HG03442 (cell line): ENCODE measurements around the gene SIPA1.
"Not testable (repeated sequence)": the region's sequence is repeated elsewhere in the genome, so short reads cannot be mapped to it uniquely, and the experiment has no call there.

Experiments used
- ATAC-seq: cut with Tn5 transposase; IDR thresholded peaks from one replicate; pipeline ENCODE4 v1.9.1; 2021; ENCODE audit warnings: mild to moderate bottlenecking, moderate library complexity; ENCODE audit not compliant: unreplicated experiment

Gene SIPA1

DNA sequence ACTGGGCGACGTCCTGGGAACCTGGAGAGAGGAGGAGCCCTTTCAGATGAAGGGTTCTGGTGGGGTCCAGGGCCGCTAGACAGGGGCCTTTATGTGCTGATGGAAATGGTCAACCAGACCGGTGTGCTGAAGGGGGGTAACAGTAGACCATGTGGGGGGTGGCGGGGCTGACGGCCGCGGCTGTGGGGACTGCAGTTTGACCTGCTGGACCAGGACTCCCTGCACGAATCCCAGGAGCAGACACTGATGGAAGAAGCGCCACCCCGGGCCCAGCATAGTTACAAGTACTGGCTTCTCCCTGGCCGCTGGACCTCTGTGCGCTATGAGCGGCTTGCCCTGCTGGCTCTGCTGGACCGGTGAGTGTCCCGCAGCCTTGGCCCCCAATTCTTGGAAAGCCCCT is 15.9 kb upstream of the SIPA1 start:
- ATAC-seq, result no peak

DNA sequence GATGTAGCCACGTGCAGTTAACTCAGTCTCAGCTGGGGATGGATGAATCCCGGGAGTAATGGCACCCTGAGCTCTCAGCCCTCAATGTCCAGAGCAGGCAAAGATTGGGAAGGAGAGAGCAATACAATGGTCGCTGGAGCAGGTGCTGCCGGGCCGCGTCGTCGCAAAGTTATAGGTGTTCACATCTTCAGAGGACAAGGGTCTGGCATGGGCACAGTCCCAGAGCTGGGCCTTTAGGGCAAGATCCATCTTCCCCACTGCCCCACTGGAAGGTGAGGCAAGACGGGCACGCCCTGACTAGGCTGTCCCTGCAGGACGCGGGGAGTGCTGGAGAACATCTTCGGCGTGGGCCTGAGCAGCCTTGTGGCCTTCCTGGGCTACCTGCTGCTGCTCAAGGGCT is 14.7 kb upstream of the SIPA1 start:
- ATAC-seq, result no peak

DNA sequence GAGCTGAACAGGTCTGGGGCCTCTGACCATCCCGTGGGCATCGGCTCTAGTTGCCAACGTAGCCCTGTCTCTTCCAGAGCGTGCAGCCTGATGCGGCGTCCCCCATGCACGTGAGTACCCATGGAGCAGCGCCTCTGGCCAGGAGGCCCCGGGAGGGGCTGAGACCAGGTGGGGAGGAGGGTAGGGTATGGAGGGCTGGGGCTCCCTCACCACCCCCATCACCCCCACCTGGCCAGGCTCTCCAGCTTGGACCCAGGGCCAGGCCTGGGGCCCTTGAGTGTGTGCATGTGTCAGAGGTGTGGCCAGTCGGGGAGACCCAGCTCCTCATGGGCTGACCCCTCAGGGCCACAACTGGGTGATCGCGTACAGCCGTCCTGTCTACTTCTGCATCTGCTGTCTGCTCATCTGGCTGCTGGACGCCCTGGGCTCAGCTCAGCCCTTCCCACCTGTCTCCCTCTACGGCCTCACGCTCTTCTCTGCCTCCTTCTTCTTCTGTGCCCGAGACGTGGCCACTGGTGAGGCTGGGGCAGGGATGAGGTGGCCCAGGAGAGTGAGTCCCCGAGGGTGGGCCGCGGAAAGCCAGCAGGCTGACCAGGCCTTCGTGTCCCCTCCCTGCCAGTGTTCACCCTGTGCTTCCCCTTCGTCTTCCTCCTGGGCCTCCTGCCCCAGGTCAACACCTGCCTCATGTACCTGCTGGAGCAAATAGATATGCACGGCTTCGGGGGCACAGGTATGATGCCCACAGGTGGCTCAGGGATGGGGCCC is 13.9 kb upstream of the SIPA1 start:
- ATAC-seq, result no peak

GRCh38 chr11:65624931-65625627 is 12.8 kb upstream of the SIPA1 start:
- ATAC-seq, result no peak

DNA sequence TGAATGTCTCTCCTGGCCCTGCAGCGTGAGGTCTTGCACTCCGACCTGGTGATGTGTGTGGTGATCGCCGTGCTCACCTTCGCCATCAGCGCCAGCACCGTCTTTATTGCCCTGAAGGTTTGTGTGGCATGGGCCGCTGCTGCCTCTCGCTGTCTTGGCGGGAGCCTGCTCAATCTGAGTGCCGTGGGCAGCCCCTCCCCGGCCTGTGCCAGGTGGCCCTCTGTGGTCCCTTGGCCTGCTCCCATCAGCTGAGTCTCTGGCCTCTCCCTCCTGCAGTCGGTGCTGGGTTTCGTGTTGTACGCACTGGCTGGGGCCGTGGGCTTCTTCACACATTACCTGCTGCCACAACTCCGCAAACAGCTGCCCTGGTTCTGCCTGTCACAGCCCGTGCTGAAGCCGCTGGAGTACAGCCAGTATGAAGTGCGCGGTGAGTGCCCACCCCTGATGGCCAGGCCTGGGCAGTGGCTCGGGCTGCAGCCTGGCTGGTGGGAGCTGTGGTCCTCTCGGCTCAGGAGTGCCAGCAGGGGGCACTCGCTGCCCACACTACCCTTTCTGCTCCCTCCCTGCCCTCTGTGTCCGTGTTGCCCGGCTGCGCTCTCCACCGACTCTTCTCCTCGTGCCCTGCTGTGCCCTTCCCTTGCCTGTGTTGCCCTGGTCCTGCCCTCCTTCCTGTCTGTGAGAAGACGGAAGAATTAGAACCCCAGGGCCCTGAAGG is 12.1 kb upstream of the SIPA1 start:
- no peak for ATAC-seq

DNA sequence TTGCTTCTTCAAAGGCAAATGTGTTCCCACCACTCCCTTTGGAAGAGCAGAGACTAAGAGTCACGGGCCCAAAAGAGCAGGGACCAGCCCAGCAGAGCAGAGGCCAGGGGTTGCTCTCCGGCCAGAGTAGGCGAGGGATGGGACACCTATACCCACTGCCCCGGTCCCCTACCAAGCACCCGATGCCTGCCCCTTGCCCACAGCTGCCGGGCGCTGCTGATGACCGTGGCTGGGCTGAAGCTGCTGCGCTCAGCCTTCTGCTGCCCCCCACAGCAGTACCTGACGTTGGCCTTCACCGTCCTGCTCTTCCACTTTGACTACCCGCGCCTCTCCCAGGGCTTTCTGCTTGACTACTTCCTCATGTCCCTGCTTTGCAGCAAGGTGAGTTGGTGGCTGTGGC is 10.7 kb upstream of the SIPA1 start:
- ATAC-seq, result no peak

DNA sequence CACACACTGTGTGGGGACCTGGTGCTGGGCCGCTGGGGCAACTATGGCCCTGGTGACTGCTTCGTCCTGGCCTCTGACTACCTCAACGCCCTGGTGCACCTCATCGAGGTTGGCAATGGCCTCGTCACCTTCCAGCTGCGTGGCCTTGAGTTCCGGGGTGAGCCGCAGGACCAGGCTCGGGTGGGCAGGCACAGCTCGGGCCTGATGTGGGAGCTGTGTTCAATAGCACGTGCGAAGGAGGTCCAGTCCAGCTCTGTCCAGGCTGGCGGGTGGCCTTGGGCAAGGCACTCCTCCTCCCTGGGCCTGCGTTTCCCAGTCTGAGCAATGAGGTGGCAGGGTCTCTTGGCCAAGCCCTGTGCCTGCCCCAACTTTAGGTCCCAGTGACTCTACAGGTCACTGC is 8.3 kb upstream of the SIPA1 start:
- ATAC-seq, result no peak

- ATAC-seq, result no peak
Observed at GRCh38 chr11:65630215-65630614, 7.7 kb upstream of the SIPA1 start.

DNA sequence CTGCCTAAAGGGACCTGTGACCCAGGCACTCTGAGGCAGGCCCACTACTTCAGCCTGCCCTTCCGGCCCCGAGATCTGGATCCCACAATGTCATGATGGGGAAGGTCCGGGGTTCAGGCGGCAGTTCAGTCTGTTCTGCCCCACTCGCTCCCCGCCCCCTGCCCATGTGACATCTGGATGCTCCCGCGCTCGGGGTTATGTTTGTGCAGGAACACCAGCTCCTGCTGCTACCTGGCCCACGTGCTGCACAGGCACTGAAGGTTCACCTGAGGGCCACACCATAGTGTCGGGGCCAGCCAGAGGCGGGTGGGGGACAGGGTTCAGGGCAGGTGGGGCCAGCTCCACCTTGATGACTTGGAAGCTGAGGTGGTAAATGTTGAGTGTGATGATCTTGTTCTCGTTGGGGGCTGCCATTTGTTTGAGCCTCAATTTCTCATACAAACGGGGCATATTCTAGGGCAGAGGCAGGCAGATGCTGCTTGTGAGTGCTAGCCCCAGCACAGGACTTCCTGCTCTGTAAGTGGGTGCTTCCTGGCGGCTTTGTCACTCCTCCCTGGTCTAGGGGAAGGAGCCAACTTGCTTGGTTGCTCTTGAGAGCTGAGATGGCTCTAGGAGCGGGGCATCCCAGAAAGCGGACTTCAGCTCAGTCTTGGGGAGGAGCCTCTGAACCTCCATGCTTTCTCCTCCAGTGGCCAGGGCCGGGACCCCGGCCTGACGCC is 4.4 kb upstream of the SIPA1 start:
- ATAC-seq, result no peak

- ATAC-seq, result no peak
Observed at GRCh38 chr11:65634109-65634436, 3.8 kb upstream of the SIPA1 start.

- no peak for ATAC-seq
Observed at GRCh38 chr11:65634440-65634839, 3.5 kb upstream of the SIPA1 start.

GRCh38 chr11:65634905-65635731 is 2.8 kb upstream of the SIPA1 start:
- ATAC-seq, result no peak

GRCh38 chr11:65636108-65637031 is 1.5 kb upstream of the SIPA1 start:
- no peak for ATAC-seq

DNA sequence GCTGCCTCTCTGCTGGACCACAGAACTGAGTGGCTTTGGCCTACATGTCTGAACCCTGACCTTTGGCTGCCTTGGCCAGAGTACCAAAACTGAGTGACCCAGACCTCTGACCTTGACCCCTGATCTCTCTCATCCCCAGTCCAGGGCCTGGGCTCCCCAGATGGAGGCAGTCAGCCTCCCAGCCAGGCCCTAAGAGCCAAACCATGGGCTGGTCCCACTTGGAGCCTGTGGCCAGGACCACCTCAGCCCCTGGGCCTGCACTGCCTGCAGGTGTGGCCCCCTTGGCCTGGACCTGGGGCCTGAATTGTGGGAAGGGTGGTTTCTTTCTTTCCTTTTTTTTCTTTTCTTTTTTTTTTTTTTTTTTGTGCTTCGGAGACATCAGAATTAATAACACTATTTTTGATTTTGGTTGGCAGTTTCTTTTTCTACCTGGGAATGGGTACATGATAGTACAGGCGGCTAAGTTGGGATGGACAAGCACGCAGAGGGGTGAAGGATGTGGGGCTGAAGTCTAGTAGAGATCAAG is 806 bp upstream of the SIPA1 start:
- no peak for ATAC-seq

DNA sequence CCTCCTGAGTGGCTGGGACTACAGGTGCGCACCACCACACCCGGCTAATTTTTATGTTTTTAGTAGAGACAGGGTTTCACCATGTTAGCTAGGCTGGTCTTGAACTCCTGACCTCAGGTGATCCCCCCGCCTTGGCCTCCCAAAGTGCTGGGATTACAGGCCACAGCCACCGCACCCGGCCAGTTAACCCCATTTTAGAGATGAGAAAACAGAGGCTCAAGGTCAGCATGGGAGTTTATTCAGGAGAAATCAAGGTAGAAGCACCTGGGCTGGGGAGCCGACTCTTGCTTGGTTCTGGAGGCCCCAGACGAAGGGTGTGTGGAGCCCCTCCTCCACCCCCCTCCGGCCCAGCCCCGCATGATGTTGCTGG is 1.3 kb downstream of the SIPA1 start:
- not testable (repeated sequence) for ATAC-seq

DNA sequence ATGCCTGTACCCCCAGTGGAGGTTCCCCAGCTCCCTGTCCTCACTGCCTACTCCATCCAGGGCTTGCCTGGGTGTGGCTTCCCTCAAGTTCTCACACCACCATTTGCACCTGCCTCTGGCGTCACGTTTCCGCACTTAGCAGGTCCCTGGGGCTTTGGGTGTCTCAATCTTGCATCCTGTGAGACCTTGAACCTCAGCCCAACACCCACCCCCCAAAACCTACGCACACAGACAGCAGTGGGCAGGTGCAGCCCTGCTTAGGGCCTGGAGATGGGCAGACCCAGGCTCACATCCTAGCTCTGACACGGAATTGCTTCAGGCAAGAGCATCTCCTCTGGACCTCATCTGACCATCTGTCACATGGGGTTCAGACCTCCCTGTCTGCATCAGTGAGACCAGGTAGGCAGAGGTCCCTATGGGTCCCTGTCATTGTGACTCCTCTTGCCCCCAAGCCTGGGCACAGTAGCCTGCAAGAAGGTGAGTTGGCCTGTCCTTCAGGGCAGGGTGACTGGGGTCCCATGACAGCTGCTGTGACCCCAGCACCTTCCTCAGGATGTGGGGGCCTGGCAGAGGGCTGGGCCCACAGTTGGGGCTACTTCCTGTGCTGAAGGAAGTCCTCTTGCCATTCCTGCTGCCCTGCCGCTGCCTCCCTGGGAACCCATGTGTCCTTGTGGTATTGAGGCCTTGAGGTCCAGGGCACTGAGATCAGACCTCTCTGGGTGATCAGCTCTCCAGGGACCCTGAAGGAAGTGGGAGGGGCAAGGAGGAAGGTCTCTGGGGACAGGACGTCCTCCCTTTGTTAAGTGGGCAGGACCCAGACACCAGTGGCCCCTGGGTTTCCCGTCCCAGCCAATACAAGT is 2.0 kb downstream of the SIPA1 start:
- peak; percentile 30 for ATAC-seq

GRCh38 chr11:65640483-65641296 is 2.8 kb downstream of the SIPA1 start:
- no peak for ATAC-seq
